Measurements from ENCODE around the gene NPIPB8. TPM values are rescaled to one million over a fixed set of nuclear protein-coding genes. Genes with fewer than 3 reads are reported as not detected.
"Not testable (repeated sequence)": the region's sequence is repeated elsewhere in the genome, so short reads cannot be mapped to it uniquely, and the experiment has no call there.

Gene NPIPB8
- 0.14 TPM for polyA plus RNA-seq (2013, experiment 1 of 2)
- polyA plus RNA-seq (2013, experiment 2 of 2) = 0.25 TPM

DNA sequence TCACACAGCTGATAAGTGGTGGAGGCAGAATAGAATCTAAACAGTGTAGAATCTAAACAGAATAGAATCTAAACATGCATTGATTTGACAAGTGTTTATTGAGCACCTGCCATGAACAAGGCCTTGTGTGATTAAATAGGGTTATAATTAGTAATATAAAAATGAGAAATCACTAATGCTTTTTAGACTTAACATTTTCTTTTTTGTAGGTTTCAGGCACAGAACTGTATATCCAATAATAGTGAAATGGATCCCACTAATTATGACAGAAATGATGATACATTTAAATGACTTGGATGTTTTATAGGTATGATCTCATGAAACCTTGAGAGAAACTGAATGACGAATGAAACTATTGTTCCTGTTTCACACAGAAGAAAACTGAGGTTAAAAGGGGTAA lies at the start of gene NPIPB8:
Gene NPIPB8, plus strand, starts transcription at position 301 of the 400 bp plus-strand sequence. CDS start 296 bp downstream, outside the sequence.
- not testable (repeated sequence) for H3K27ac ChIP-seq (replicated peaks; ENCODE audit: low read length); H3K79me1 ChIP-seq (ENCODE audit: low read depth, low read length); H4K91ac ChIP-seq (ENCODE audit: low read depth, low read length, poor library complexity); H3K4me1 ChIP-seq (ENCODE audit: control insufficient read depth in 2 of 2, insufficient read depth in 1 of 2, low read depth in 1 of 2, low read length in 2 of 2); DNase-seq (ENCODE audit: low spot score); H2AK5ac ChIP-seq (ENCODE audit: low read depth, low read length); H3K18ac ChIP-seq (ENCODE audit: low read length); H3K14ac ChIP-seq (ENCODE audit: low read length); H2BK15ac ChIP-seq (ENCODE audit: low read length); H3K36me3 ChIP-seq (replicated peaks in 1 of 2; ENCODE audit: control insufficient read depth in 2 of 2, insufficient read depth in 2 of 2, low read length in 2 of 2); H3K4ac ChIP-seq (ENCODE audit: low read length); H3K23ac ChIP-seq (ENCODE audit: low read depth, low read length, poor library complexity); H3K9me3 ChIP-seq (replicated peaks in 1 of 2; ENCODE audit: control insufficient read depth in 2 of 2, insufficient read depth in 1 of 2, low read depth in 1 of 2, low read length in 2 of 2); H3K27me3 ChIP-seq (ENCODE audit: control insufficient read depth in 3 of 3, insufficient read depth in 3 of 3, low read depth in 1 of 3, low read length in 3 of 3); H2BK12ac ChIP-seq (ENCODE audit: low read length); H2BK120ac ChIP-seq (ENCODE audit: low read depth, low read length); H2BK5ac ChIP-seq (ENCODE audit: low read length); H2AFZ ChIP-seq (ENCODE audit: low read length); H4K8ac ChIP-seq (ENCODE audit: low read depth, low read length); H3K9ac ChIP-seq (ENCODE audit: low read depth, low read length, poor library complexity); H3K4me2 ChIP-seq (ENCODE audit: insufficient read depth, low read length, poor library complexity, severe bottlenecking); H3K4me3 ChIP-seq (ENCODE audit: low read length in 2 of 2)
- WGBS, 2 donors (ENCODE audit: extremely low coverage in 2 of 2, insufficient read length in 2 of 2, insufficient replicate concordance in 1 of 2) = no CpG with 5 or more reads among the region's 1 CpG

DNA sequence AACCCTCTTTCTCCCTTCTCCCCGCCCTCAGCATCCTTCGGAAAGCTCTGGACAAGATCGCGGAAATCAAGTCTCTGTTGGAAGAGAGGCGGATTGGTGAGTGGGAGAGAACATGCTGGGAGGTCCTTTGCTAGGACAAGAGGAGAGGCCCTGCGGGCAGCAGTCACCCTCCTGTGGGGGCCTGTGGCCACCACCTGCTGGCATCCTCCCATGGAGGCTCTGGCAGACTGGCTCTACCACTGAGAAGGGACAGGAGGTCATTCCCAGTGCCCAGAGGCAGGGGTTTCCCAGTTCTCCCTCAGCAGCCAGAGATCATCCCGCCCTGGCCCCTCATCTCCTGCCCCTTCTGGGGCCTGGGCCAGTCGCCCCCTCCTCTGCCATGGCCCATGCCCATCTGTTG lies 48.8 kb upstream of the NPIPB8 start:
- Histone ChIP-seq H3K9me3 (replicated peaks in 1 of 2; ENCODE audit: control insufficient read depth in 2 of 2, insufficient read depth in 1 of 2, low read depth in 1 of 2, low read length in 2 of 2) (no peaks in the 10 kb centered on the region), H3K36me3 (replicated peaks in 1 of 2; ENCODE audit: control insufficient read depth in 2 of 2, insufficient read depth in 2 of 2, low read length in 2 of 2) (peaks cover 25 to 69% of the 10 kb centered on the region in 2 donors), H3K27ac (replicated peaks; ENCODE audit: low read length) (no peak overlapping the region)

DNA sequence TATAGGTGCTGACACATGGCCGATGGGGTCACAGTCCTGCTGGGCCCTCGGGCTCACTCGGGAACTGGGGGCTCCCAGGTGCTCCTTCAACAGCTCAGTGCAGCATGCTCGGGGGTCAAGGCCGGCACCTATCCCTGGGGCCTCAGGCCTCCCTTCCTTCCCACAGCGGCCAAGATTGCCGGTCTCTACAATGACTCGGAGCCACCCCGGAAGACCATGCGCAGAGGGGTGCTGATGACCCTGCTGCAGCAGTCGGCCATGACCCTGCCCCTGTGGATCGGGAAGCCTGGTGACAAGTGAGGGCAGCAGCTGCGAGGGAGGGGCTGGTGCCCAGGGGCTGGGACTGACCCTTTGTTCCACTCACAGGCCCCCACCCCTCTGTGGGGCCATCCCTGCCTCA lies 47.9 kb upstream of the NPIPB8 start:
- Histone ChIP-seq H3K9ac (ENCODE audit: low read depth, low read length, poor library complexity) (no peak overlapping the region), H2BK5ac (ENCODE audit: low read length) (no peak overlapping the region), H3K18ac (ENCODE audit: low read length) (no peak overlapping the region), H3K79me1 (ENCODE audit: low read depth, low read length) (no peaks in the 10 kb centered on the region), H3K36me3 (replicated peaks in 1 of 2; ENCODE audit: control insufficient read depth in 2 of 2, insufficient read depth in 2 of 2, low read length in 2 of 2) (peaks cover 25 to 66% of the 10 kb centered on the region in 2 donors), H3K4me3 (ENCODE audit: low read length in 2 of 2) (no peak overlapping the region), H2AFZ (ENCODE audit: low read length) (no peak overlapping the region), H4K8ac (ENCODE audit: low read depth, low read length) (no peak overlapping the region), H3K27me3 (ENCODE audit: control insufficient read depth in 3 of 3, insufficient read depth in 3 of 3, low read depth in 1 of 3, low read length in 3 of 3) (no peaks in the 10 kb centered on the region), H2AK5ac (ENCODE audit: low read depth, low read length) (no peak overlapping the region), H3K14ac (ENCODE audit: low read length) (no peak overlapping the region), H3K9me3 (replicated peaks in 1 of 2; ENCODE audit: control insufficient read depth in 2 of 2, insufficient read depth in 1 of 2, low read depth in 1 of 2, low read length in 2 of 2) (no peaks in the 10 kb centered on the region), H3K4ac (ENCODE audit: low read length) (no peak overlapping the region), H2BK15ac (ENCODE audit: low read length) (no peak overlapping the region), H3K4me2 (ENCODE audit: insufficient read depth, low read length, poor library complexity, severe bottlenecking) (no peak overlapping the region), H3K27ac (replicated peaks; ENCODE audit: low read length) (no peak overlapping the region), H3K23ac (ENCODE audit: low read depth, low read length, poor library complexity) (no peak overlapping the region), H2BK12ac (ENCODE audit: low read length) (no peak overlapping the region), H2BK120ac (ENCODE audit: low read depth, low read length) (no peak overlapping the region), H4K91ac (ENCODE audit: low read depth, low read length, poor library complexity) (no peak overlapping the region), H3K4me1 (ENCODE audit: control insufficient read depth in 2 of 2, insufficient read depth in 1 of 2, low read depth in 1 of 2, low read length in 2 of 2) (no peaks in the 10 kb centered on the region)
- no peak for DNase-seq (ENCODE audit: low spot score)
- no CpG with 5 or more reads among the region's 13 CpGs for WGBS, 2 donors (ENCODE audit: extremely low coverage in 2 of 2, insufficient read length in 2 of 2, insufficient replicate concordance in 1 of 2)

More for the DNA sequence above, 48.8 kb upstream of the NPIPB8 start:
- H3K4ac ChIP-seq (ENCODE audit: low read length) = no peak overlapping the region
- H2AFZ ChIP-seq (ENCODE audit: low read length) = no peak overlapping the region
- no peak overlapping the region for H3K4me3 ChIP-seq (ENCODE audit: low read length in 2 of 2)
- no peak overlapping the region for H2BK15ac ChIP-seq (ENCODE audit: low read length)
- H2AK5ac ChIP-seq (ENCODE audit: low read depth, low read length) = no peak overlapping the region
- H3K23ac ChIP-seq (ENCODE audit: low read depth, low read length, poor library complexity) = no peak overlapping the region
- no peak overlapping the region for H3K14ac ChIP-seq (ENCODE audit: low read length)
- H2BK12ac ChIP-seq (ENCODE audit: low read length) = no peak overlapping the region
- no peak overlapping the region for H3K4me2 ChIP-seq (ENCODE audit: insufficient read depth, low read length, poor library complexity, severe bottlenecking)
- H3K18ac ChIP-seq (ENCODE audit: low read length) = no peak overlapping the region
- H4K8ac ChIP-seq (ENCODE audit: low read depth, low read length) = no peak overlapping the region
- no peak for DNase-seq (ENCODE audit: low spot score)
- no CpG with 5 or more reads among the region's 8 CpGs for WGBS, 2 donors (ENCODE audit: extremely low coverage in 2 of 2, insufficient read length in 2 of 2, insufficient replicate concordance in 1 of 2)
- no peak overlapping the region for H4K91ac ChIP-seq (ENCODE audit: low read depth, low read length, poor library complexity)
- H3K27me3 ChIP-seq (ENCODE audit: control insufficient read depth in 3 of 3, insufficient read depth in 3 of 3, low read depth in 1 of 3, low read length in 3 of 3) = no peaks in the 10 kb centered on the region
- H2BK120ac ChIP-seq (ENCODE audit: low read depth, low read length) = no peak overlapping the region
- no peak overlapping the region for H2BK5ac ChIP-seq (ENCODE audit: low read length)
- H3K79me1 ChIP-seq (ENCODE audit: low read depth, low read length) = no peaks in the 10 kb centered on the region
- no peaks in the 10 kb centered on the region for H3K4me1 ChIP-seq (ENCODE audit: control insufficient read depth in 2 of 2, insufficient read depth in 1 of 2, low read depth in 1 of 2, low read length in 2 of 2)
- no peak overlapping the region for H3K9ac ChIP-seq (ENCODE audit: low read depth, low read length, poor library complexity)

DNA sequence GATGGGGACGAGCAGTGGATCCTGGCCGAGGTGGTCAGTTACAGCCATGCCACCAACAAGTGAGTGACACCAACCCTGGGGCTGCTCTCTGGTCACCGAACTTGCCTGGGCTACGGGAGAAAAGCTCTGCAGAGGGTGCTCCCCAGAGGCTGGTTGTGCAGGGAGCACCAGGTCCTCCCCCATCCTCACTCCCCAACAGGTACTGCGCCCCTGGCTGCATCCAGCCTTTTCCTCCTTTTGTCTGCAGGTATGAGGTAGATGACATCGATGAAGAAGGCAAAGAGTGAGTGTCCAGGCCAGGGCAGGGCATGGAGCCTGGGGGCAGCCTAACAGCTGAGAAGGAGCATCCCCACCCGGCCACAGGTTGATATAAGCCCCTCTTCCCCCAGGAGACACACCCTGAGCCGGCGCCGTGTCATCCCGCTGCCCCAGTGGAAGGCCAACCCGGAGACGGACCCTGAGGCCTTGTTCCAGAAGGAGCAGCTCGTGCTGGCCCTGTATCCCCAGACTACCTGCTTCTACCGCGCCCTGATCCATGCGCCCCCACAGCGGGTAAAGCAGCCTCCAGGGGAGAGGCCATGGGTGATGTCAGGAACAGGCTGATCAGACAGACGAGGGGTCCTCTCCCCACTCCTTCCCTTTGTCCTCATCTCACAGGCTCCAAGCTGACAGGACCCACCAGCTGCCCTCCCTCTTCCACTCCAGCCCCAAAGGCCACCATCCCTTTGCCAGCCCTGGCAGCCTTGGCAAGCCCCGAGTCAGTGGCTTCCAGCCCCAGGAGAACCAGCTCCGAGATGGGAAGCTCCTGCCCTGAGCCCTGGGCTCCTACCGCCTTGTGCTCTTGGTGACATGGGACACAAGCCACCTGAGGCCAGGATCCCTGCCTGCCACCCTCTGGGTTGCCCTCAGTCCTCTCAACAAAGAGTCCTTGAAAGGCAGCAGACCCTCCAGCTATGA lies 47.2 kb upstream of the NPIPB8 start:
- peaks cover 22 to 59% of the 10 kb centered on the region in 2 donors for H3K36me3 ChIP-seq (replicated peaks in 1 of 2; ENCODE audit: control insufficient read depth in 2 of 2, insufficient read depth in 2 of 2, low read length in 2 of 2)
- peak overlapping the region; percentile 43 for H4K8ac ChIP-seq (ENCODE audit: low read depth, low read length)
- H3K4me1 ChIP-seq (ENCODE audit: control insufficient read depth in 2 of 2, insufficient read depth in 1 of 2, low read depth in 1 of 2, low read length in 2 of 2) = no peaks in the 10 kb centered on the region
- H3K9ac ChIP-seq (ENCODE audit: low read depth, low read length, poor library complexity) = no peak overlapping the region
- H3K27me3 ChIP-seq (ENCODE audit: control insufficient read depth in 3 of 3, insufficient read depth in 3 of 3, low read depth in 1 of 3, low read length in 3 of 3) = no peaks in the 10 kb centered on the region
- no peak overlapping the region for H3K27ac ChIP-seq (replicated peaks; ENCODE audit: low read length)
- H2AFZ ChIP-seq (ENCODE audit: low read length) = no peak overlapping the region
- H3K14ac ChIP-seq (ENCODE audit: low read length) = peak overlapping the region; percentile 38
- no peak overlapping the region for H4K91ac ChIP-seq (ENCODE audit: low read depth, low read length, poor library complexity)
- peak overlapping the region; percentile 73 for H3K23ac ChIP-seq (ENCODE audit: low read depth, low read length, poor library complexity)
- no peaks in the 10 kb centered on the region for H3K9me3 ChIP-seq (replicated peaks in 1 of 2; ENCODE audit: control insufficient read depth in 2 of 2, insufficient read depth in 1 of 2, low read depth in 1 of 2, low read length in 2 of 2)
- no peak overlapping the region for H3K4me2 ChIP-seq (ENCODE audit: insufficient read depth, low read length, poor library complexity, severe bottlenecking)
- H2BK120ac ChIP-seq (ENCODE audit: low read depth, low read length) = no peak overlapping the region
- no peak overlapping the region for H2BK15ac ChIP-seq (ENCODE audit: low read length)
- DNase-seq (ENCODE audit: low spot score) = no peak
- no peak overlapping the region for H3K4ac ChIP-seq (ENCODE audit: low read length)
- H3K18ac ChIP-seq (ENCODE audit: low read length) = no peak overlapping the region
- H2BK5ac ChIP-seq (ENCODE audit: low read length) = no peak overlapping the region
- no peaks in the 10 kb centered on the region for H3K79me1 ChIP-seq (ENCODE audit: low read depth, low read length)
- no peak overlapping the region for H2AK5ac ChIP-seq (ENCODE audit: low read depth, low read length)
- no peak overlapping the region for H3K4me3 ChIP-seq (ENCODE audit: low read length in 2 of 2)
- no peak overlapping the region for H2BK12ac ChIP-seq (ENCODE audit: low read length)
- no CpG with 5 or more reads among the region's 22 CpGs for WGBS, 2 donors (ENCODE audit: extremely low coverage in 2 of 2, insufficient read length in 2 of 2, insufficient replicate concordance in 1 of 2)
